Measurements from ENCODE around the gene RPL31.

RPL31 gene

GRCh38 chr2:100976061-100976460 lies 26.0 kb upstream of the RPL31 start:
- no peak for DNase-seq

- DNase-seq: no peak
Measured at GRCh38 chr2:100976645-100977391, 25.3 kb upstream of the RPL31 start.

- DNase-seq: no peak
Measured at GRCh38 chr2:100977511-100977910, 24.6 kb upstream of the RPL31 start.

DNA sequence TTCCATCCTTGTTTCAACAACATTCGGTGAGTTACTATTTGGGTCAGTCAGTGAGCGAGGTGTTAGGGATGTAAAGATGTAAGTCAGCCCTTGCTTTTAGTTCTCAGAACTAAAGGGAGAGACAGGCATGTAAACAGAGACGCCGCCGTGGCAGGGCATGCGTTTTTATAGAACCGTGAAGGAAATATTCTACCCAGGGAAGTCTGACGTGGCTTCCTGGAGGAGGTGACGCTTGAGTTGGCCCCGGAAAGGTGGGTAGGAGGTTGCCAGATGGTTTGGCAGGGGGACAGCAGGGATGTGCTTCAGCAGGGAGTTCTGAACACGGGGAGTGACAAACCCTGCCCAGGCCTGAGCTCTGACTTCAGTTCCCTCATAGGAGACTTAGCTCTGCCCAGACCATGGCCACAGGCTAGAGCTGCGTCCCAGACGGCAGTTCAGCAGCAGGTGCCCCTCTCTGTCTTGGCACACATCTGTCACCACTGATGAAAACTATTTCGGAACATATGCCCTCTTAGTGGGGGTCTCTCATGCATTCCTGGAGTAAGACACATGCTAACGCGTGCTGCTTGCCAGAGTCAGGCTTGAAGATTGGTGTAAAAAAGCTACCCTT lies 23.4 kb upstream of the RPL31 start:
- DNase-seq: no peak

DNA sequence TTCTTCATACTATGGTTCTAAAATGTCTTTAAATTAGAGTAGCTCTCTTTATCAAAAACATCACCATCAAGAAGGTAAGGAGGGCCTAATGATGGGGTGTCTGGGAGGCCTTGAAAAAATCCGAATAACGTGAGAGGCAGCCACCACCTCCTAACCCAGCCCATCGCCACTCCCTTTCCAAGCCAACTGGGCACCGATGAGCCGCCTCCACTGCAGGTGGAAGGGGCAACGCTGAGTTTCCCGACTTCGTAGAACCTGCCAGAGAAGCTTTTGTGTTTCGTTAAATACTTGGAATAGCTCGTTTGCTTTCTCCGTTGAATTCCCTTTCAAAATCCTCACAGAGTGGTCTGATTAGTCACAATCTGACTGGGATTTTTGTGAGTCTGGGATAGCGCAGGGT lies 22.0 kb upstream of the RPL31 start:
- no peak for DNase-seq

DNA sequence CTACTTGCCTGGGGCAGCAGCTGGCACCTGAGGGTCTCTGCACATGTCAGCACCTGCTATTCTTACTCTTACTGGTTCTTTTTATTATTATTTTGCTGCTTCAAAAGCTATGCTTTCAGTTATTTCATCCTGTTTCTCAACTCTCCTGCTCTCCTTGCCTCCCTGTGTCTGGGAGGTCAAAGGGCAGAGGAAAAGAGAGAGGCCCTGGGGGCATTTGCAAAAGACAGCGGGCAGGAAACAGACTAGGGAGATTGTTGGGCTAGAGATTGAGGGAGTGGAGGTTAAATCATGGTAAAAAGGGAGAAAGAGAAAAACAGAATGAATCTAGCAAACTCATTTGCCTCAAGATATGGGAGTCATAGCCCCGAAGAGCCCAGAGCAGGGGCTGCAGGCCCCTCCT lies 21.1 kb upstream of the RPL31 start:
- DNase-seq: no peak

DNA sequence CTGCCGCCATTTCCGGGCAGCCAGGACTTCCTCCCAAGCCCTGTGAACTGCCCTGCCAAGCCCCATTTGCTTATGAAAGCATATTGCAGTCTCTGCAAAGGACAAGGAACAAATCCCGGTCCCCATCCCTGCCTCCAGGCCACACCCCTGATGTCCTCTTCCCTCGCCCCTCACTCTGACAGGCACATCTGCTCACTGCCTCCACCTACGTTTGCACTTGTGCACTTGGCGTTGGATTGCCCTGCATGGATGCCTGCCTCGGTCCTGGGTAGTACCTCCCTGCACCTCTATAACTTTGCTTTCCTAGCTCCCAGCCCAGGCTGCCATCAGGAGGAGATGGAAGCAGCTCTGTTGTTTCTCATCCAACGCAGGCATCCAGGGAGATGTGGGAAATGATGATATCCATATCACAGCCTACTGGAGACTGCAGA lies 19.6 kb upstream of the RPL31 start:
- no peak for DNase-seq

- DNase-seq: no peak
Measured at GRCh38 chr2:100983201-100983600, 18.9 kb upstream of the RPL31 start.

- no peak for DNase-seq
Measured at GRCh38 chr2:100983684-100984310, 18.3 kb upstream of the RPL31 start.

DNA sequence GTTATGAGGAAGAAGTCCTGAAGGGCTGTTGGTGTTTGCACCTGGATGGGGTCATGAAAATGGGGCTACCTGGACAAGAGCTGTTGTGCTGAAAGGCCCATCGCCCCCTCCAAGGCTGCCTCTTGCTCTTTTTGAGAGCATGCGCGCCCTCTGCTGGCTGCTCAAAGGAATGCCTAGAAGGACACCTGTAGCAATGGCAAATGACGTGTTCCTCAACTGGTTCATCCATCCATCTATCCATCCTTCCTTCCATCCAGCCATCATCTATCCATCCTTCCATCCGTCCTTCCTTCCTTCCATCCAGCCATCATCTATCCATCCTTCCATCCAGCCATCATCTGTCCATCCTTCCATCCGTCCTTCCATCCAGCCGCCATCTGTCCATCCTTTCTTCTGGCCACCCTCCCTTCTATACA lies 17.2 kb upstream of the RPL31 start:
- DNase-seq: peak; percentile 72

GRCh38 chr2:100986157-100986556 lies 15.9 kb upstream of the RPL31 start:
- DNase-seq: no peak

DNA sequence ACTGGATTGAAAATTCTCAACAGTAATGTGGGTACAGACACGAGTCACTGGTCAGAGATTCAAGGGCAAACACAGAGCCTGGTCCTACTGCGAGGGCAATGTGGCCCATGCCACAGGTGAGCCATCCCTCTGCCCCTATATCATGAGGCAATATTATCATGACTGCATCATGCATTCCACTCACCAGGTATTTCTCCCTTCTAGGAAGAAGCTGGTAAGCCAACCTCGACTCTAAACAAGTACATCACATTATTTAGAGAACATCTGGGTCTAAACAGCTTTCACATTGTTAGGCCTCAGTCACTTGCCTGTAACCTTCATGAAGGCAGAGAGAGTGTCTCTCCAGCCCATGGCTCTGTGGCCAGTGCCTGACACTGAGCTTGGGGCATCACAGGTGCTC lies 14.6 kb upstream of the RPL31 start:
- DNase-seq: no peak

- no peak for DNase-seq
Measured at GRCh38 chr2:100987974-100988373, 14.1 kb upstream of the RPL31 start.

DNA sequence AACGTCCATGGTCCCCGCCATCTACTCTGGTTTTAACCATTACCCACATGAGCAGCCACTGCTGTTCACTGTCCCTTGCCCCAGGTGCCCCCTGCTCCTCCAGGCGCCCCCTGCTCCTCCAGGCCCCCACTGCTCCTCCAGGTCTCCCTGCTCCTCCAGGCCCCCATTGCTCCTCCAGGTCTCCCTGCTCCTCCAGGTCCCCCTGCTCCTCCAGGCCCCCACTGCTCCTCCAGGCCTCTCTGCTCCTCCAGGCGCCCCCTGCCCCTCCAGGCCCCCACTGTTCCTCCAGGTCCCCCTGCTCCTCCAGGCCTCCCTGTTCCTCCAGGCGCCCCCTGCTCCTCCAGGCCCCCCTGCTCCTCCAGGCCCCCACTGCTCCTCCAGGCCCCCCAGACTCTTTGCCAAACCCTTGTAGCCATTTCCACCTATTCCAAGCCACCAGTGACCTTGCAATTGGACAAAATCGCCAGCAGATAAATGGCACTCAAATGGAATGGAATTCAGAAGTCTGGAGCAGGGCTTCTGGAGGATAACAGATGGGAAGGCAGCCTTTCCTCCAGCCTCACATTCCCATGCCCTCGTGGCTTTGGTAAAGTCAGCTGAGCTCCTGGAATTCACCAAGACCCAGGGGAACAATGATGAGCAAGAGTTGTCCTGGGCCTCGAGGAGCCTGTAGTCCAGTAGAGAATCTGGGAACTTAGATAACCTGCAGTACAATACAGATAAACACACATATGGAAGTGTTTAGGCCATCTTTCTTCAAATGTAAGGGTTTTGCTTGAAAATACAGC lies 13.3 kb upstream of the RPL31 start:
- no peak for DNase-seq

GRCh38 chr2:100989666-100990065 lies 12.4 kb upstream of the RPL31 start:
- DNase-seq: no peak

GRCh38 chr2:100990166-100990565 lies 11.9 kb upstream of the RPL31 start:
- DNase-seq: no peak

GRCh38 chr2:100990650-100991403 lies 11.3 kb upstream of the RPL31 start:
- no peak for DNase-seq

GRCh38 chr2:100991404-100991773 lies 10.7 kb upstream of the RPL31 start:
- DNase-seq: no peak

- DNase-seq: no peak
Measured at GRCh38 chr2:100992262-100992661, 9.8 kb upstream of the RPL31 start.

GRCh38 chr2:100993294-100993693 lies 8.8 kb upstream of the RPL31 start:
- DNase-seq: no peak

DNA sequence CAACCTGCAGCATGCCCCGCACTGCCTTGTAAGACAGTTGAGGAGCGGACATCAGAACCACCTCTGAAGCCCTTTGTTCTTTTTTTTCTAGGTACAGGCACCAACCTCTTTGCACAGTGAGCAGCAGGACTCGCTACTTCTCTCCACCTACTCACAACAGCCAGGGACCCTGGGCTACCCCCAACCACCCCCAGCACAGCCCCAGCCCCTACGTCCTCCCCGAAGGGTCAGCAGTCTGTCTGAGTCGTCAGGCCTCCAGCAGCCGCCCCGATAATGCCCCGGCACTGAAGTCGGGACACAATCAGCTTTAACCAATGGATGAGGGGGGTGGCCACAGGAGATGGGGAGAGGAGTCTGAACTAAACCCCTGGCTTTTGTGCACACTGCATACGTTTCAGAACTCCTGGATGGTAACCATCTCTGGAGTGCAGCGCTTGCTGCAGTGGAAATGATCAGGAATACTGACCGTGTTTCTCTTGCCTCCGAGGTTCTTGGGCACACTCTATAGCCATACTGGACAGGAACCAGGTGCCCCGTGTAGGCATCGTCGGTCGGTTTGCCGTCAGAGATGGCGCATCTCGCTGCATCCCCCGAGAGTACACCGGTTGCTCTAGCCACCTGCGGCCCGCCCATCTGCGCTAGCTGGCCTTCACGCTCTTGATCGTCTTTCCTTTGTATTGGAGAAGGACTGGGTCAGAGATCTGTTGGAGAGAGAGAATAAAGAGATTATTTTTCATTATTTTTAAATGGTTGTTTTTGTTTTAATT lies 6.6 kb upstream of the RPL31 start:
- no peak for DNase-seq
